Measurements from ENCODE around the gene CFAP77. TPM values are rescaled to one million over a fixed set of nuclear protein-coding genes. Genes with fewer than 3 reads are reported as not detected.

CFAP77 gene
- total and polyA plus RNA-seq, 10 of the 15 experiments (the other 5 are each of a cell fraction or from before 2014, with no cell fraction given): 0.33 TPM; not detected in 9

- no peaks in the 10 kb centered on the region for H3K9me3 ChIP-seq (replicated peaks; ENCODE audit: control insufficient read depth, insufficient read depth, low read length)
- in situ Hi-C loops (cut with MboI) (no loop called here), intact Hi-C loops (cut with micrococcal nuclease; ENCODE audit: unreplicated experiment) (no loop called here)
- no peaks in the 10 kb centered on the region for H3K4me1 ChIP-seq (ENCODE audit: control insufficient read depth, insufficient read depth, low read length)
- no peaks in the 10 kb centered on the region for H4K20me1 ChIP-seq (ENCODE audit: control insufficient read depth, insufficient read depth)
- H2AFZ ChIP-seq (ENCODE audit: control insufficient read depth, low read depth, low read length): no peak overlapping the region
- peaks cover 0 to 1% of the 10 kb centered on the region in 2 experiments; a peak in 1 of 4 replicates for H3K27me3 ChIP-seq (replicated peaks in 1 of 2; ENCODE audit: control insufficient read depth in 2 of 2, insufficient read depth in 2 of 2, low read length in 1 of 2)
- FAIRE-seq (no peak), ATAC-seq (no peak), DNase-seq (ENCODE audit: low read depth, low spot score) (no peak)
- CTCF ChIA-PET: no interaction called here
- POLR2A ChIA-PET: no interaction called here
- RAD21 ChIA-PET (ENCODE audit: unreplicated experiment): no interaction called here
- BruUV-seq (replicated peaks): no TSS peak
- SMC1A ChIA-PET (ENCODE audit: uncharacterized antibody, unreplicated experiment): no interaction called here
- WGBS (ENCODE audit: insufficient coverage, insufficient replicate concordance, low lambda C conversion rate, missing lambda C conversion rate): 80% methylated on average over 8 of the region's 8 CpGs
- H3K79me2 ChIP-seq (ENCODE audit: control insufficient read depth, insufficient read depth, low read length): no peaks in the 10 kb centered on the region
- no peak overlapping the region for H3K27ac ChIP-seq (ENCODE audit: control insufficient read depth, insufficient read depth)
- H3K9ac ChIP-seq (ENCODE audit: control insufficient read depth, insufficient read depth, low read length): no peak overlapping the region
- no peak overlapping the region for H3K4me2 ChIP-seq (ENCODE audit: control insufficient read depth, insufficient read depth)
- no peak for TF ChIP-seq POU2F2 (IDR thresholded peaks at IDR 0.05; ENCODE audit: borderline replicate concordance, low read depth, low read length)
- TF ChIP-seq WRNIP1 (IDR thresholded peaks at IDR 0.05; ENCODE audit: borderline replicate concordance, low read depth, low read length): no peak
- TF ChIP-seq MYB (IDR thresholded peaks at IDR 0.05; ENCODE audit: borderline replicate concordance, low read depth, low read length): no peak
- no peak for TF ChIP-seq HCFC1 (IDR thresholded peaks at IDR 0.05; ENCODE audit: low read length)
- TF ChIP-seq MTA3 (IDR thresholded peaks at IDR 0.05; ENCODE audit: borderline replicate concordance, low read length): no peak
- no peak for TF ChIP-seq CHD2 (IDR thresholded peaks at IDR 0.05; ENCODE audit: borderline replicate concordance, low read depth, low read length)
- TF ChIP-seq ETV6 (conservative IDR thresholded peaks at IDR 0.05 in 1 of 2, IDR thresholded peaks at IDR 0.05 in 1 of 2; ENCODE audit: borderline replicate concordance in 1 of 2, low read depth in 1 of 2): no peak
- TF ChIP-seq LARP7 (IDR thresholded peaks at IDR 0.05): no peak
- no peak for TF ChIP-seq ATF3 (IDR thresholded peaks at IDR 0.05; ENCODE audit: borderline replicate concordance, extremely low read depth, low read depth, low read length)
- TF ChIP-seq PAX5 (IDR thresholded peaks at IDR 0.05; ENCODE audit: borderline replicate concordance, low read depth, low read length): no peak
- no peak for TF ChIP-seq ZSCAN29 (IDR thresholded peaks at IDR 0.05)
- no peak for TF ChIP-seq NRF1 (conservative IDR thresholded peaks at IDR 0.05; ENCODE audit: low read depth, low read length)
- TF ChIP-seq SREBF1 (IDR thresholded peaks at IDR 0.05; ENCODE audit: low read length): no peak
- no peak for TF ChIP-seq CREB1 (IDR thresholded peaks at IDR 0.05; ENCODE audit: low read depth)
- no peak for TF ChIP-seq TBL1XR1 (IDR thresholded peaks at IDR 0.05; ENCODE audit: low read depth, low read length)
- TF ChIP-seq NR2C1 (IDR thresholded peaks at IDR 0.05): no peak
- TF ChIP-seq RUNX3 (IDR thresholded peaks at IDR 0.05; ENCODE audit: low read length): no peak
- no peak for TF ChIP-seq POLR2A (IDR thresholded peaks at IDR 0.05; ENCODE audit: low read depth, low read length)
- no peak for TF ChIP-seq PAX8 (IDR thresholded peaks at IDR 0.05)
- no peak for TF ChIP-seq PRDM15 (CRISPR knock-in tag; IDR thresholded peaks at IDR 0.05)
- H3K4me3 ChIP-seq: no peak overlapping the region
- H3K36me3 ChIP-seq (ENCODE audit: control insufficient read depth in 2 of 2, insufficient read depth in 2 of 2, low read length in 1 of 2): no peaks in the 10 kb centered on the region
Measured at GRCh38 chr9:132458432-132458831, 48.4 kb downstream of the CFAP77 start.
